HG03575 (cell line): ENCODE results near the gene COBLL1.

Experiments used
- ATAC-seq: cut with Tn5 transposase; IDR thresholded peaks from one replicate; pipeline ENCODE4 v1.9.1; 2021; ENCODE audit not compliant: unreplicated experiment, insufficient number of reproducible peaks, low FRiP score; ENCODE audit errors: extremely low read depth

The COBLL1 gene

GRCh38 chr2:164667566-164667965 lies 174.1 kb downstream of the COBLL1 start:
- no peak for ATAC-seq

GRCh38 chr2:164664070-164664469 lies 177.6 kb downstream of the COBLL1 start:
- ATAC-seq = no peak

DNA sequence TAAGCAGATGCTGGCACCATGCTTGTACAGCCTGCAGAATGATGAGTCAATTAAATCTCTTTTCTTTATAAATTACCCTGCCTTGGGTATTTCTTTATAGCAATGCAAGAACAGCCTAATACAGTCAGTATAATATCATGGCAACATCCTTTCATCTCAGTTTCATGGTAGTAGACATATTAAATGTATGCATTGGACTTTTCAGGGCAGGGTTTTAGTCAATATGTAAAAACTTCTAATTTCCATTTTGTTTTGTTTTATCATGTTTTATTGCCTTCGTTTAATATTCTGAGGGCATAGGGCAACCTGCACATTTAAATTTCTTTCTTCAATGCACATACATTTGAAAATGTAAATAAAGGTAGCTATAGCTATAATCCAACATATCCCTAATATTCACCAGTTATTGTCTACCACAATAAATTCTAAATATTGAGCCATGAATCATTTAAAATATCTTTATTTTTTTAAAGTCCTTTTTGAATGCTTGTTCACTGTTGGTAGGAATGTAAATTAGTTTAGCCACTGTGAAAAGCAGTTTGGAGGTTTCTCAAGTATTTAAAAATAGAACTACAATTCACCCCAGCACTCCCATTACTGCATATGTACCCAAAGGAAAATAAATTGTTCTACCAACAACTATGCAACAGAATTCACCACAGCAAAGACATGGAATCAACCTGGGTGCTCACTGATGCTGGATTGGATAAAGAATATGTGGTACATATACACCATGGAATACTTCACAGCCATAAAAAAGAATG lies 178.6 kb downstream of the COBLL1 start:
- ATAC-seq = no peak

- no peak for ATAC-seq
Observed at GRCh38 chr2:164662066-164662465, 179.6 kb downstream of the COBLL1 start.

DNA sequence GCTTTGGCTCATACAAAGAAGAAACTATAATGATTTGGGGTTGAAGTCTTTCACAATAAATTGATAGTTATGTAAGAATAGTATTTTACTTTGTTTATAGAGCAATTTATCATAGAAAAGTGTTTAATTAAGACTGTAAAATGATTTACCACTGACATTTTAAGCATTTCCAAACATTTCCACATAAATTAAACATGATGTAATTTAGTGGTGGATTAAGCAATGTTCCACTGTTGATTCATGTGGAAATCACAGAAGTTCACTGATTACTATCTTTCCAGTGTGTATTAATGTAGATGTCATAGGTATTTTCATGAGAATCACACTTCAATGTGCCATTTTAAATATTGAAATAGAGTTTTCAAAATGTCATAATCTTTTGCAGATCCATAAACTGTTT lies 180.3 kb downstream of the COBLL1 start:
- ATAC-seq = no peak

- ATAC-seq = no peak
Observed at GRCh38 chr2:164657129-164657528, 184.5 kb downstream of the COBLL1 start.

DNA sequence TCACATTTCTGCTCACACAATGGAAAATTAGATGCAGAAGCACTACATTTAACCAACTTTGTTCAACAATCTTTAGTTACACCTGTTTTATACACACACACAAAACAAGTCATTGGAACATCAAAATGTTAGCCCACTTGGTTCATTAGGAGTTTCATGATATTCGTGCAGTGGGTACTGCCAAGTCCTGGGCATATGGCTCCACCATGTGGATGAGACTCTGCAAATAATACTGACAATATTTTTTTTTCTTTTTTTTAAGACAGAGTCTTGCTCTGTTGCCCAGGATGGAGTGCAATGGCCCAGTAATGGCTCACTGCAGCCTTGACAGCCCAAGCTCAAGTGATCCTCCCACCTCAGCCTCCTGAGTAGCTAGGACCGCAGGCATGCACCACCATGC lies 185.9 kb downstream of the COBLL1 start:
- ATAC-seq = no peak

- ATAC-seq = no peak
Observed at GRCh38 chr2:164655336-164655735, 186.3 kb downstream of the COBLL1 start.

DNA sequence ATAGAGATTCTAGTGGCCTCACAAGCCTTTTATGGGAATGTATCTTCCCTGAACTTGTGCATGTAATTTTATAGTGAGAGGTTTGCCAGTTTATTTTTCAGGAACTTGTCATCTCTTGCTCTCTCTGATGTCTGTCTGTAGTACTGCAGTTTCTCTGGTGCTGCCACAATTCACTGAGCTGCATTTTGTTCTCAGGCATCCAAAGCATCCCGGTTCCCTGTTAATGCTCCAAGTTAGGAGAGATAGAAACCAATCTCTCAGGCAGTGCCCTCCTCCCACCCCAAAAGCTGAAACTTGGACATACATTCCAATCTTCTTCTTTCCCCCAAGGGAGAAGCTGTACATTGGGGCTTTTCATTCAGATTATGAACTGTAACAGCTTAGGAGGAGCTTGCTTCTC lies 190.3 kb downstream of the COBLL1 start:
- ATAC-seq = no peak

GRCh38 chr2:164644036-164644700 lies 197.5 kb downstream of the COBLL1 start:
- no peak for ATAC-seq

GRCh38 chr2:164642946-164643555 lies 198.6 kb downstream of the COBLL1 start:
- no peak for ATAC-seq

DNA sequence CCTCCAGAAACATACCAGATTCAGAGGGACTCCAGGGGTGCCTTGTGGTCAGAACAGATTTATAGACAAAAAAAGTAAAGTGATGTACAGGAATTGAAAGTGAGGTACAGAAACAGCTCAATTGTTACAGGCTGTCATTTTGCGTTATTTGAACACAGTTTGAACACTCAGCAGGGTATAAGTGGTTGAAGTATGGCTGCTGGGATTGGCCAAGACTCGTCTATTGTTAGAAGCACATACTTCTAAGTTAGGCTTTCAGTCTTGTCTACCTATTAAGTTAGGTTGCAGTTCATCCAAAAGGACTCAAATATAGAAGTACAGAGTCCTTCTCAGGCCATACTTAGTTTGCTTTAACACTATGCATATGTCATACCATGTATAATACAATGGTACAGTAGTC lies 199.4 kb downstream of the COBLL1 start:
- no peak for ATAC-seq
